Activated CD4-positive, alpha-beta T cell treated with anti-CD3 and anti-CD28 coated beads for 1 hour (primary cell): Measurements from ENCODE around the gene RPS27A.
"Not testable (repeated sequence)": the region's sequence is repeated elsewhere in the genome, so short reads cannot be mapped to it uniquely, and the experiment has no call there.

Experiments used
- DNase-seq: peaks from one replicate; pipeline ENCODE4 v3.0.0-alpha.2; 2020

The RPS27A gene

GRCh38 chr2:55239656-55240222 is 7.3 kb downstream of the RPS27A start:
- no peak for DNase-seq

GRCh38 chr2:55241582-55241981 is 9.1 kb downstream of the RPS27A start:
- DNase-seq: not testable (repeated sequence)

- DNase-seq: no peak
Observed at GRCh38 chr2:55242617-55243016, 10.1 kb downstream of the RPS27A start.

GRCh38 chr2:55245411-55245810 is 12.9 kb downstream of the RPS27A start:
- no peak for DNase-seq

GRCh38 chr2:55247025-55247424 is 14.5 kb downstream of the RPS27A start:
- no peak for DNase-seq

- no peak for DNase-seq
Observed at GRCh38 chr2:55252832-55253231, 20.3 kb downstream of the RPS27A start.

GRCh38 chr2:55259586-55259985 is 27.1 kb downstream of the RPS27A start:
- not testable (repeated sequence) for DNase-seq

GRCh38 chr2:55268288-55268906 is 35.9 kb downstream of the RPS27A start:
- no peak for DNase-seq

GRCh38 chr2:55268907-55269644 is 36.6 kb downstream of the RPS27A start, which contains the start of gene MTIF2:
TSS of gene MTIF2 (minus strand) at chr2:55269231. CDS start at chr2:55263858, 5,373 bp downstream.
- DNase-seq: peak; percentile 76

- no peak for DNase-seq
Observed at GRCh38 chr2:55269645-55269990, 37.1 kb downstream of the RPS27A start.

GRCh38 chr2:55274346-55274745 is 41.9 kb downstream of the RPS27A start:
- not testable (repeated sequence) for DNase-seq

GRCh38 chr2:55277310-55277709 is 44.8 kb downstream of the RPS27A start:
- DNase-seq: no peak

- not testable (repeated sequence) for DNase-seq
Observed at GRCh38 chr2:55279214-55279835, 46.8 kb downstream of the RPS27A start.

- not testable (repeated sequence) for DNase-seq
Observed at GRCh38 chr2:55279859-55280424, 47.5 kb downstream of the RPS27A start.

GRCh38 chr2:55280851-55281546 is 48.5 kb downstream of the RPS27A start:
- not testable (repeated sequence) for DNase-seq

- peak; percentile 80 for DNase-seq
Observed at GRCh38 chr2:55282110-55282917, 49.8 kb downstream of the RPS27A start.

GRCh38 chr2:55283083-55283482 is 50.6 kb downstream of the RPS27A start:
- DNase-seq: no peak
